GM12801 (cell line): Measurements from ENCODE around the gene NFATC2.

Source experiments
- TF ChIP-seq, protein P1 (sequence below): IDR thresholded peaks from one replicate; pipeline ENCODE4 v1.5.1; 2011; ENCODE audit warnings: control low read depth; ENCODE audit not compliant: insufficient read length; ENCODE audit errors: extremely low read depth

Gene NFATC2

GRCh38 chr20:51560550-51561307 is 18.2 kb upstream of the NFATC2 start:
- TF ChIP-seq, protein P1, sequence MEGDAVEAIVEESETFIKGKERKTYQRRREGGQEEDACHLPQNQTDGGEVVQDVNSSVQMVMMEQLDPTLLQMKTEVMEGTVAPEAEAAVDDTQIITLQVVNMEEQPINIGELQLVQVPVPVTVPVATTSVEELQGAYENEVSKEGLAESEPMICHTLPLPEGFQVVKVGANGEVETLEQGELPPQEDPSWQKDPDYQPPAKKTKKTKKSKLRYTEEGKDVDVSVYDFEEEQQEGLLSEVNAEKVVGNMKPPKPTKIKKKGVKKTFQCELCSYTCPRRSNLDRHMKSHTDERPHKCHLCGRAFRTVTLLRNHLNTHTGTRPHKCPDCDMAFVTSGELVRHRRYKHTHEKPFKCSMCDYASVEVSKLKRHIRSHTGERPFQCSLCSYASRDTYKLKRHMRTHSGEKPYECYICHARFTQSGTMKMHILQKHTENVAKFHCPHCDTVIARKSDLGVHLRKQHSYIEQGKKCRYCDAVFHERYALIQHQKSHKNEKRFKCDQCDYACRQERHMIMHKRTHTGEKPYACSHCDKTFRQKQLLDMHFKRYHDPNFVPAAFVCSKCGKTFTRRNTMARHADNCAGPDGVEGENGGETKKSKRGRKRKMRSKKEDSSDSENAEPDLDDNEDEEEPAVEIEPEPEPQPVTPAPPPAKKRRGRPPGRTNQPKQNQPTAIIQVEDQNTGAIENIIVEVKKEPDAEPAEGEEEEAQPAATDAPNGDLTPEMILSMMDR: no peak

DNA sequence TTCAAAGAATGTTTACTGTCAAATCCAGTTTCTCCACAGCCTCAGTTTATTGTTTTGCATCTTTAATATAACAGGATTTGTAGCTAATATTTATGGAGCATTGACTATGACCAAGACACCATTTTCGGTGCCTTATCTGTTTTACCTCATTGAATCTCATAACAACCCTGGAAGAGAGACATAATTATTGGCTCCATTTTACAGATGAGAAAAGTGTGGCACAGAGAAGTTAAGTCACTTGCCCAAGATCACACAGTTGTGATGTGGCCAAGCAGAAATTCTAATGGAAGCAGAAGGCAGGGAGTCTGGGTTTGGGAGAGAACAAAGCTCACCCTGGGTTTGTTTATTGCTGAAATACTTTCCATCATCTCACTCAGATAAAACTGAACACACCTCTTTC is 17.5 kb upstream of the NFATC2 start:
- TF ChIP-seq, protein P1: no peak

DNA sequence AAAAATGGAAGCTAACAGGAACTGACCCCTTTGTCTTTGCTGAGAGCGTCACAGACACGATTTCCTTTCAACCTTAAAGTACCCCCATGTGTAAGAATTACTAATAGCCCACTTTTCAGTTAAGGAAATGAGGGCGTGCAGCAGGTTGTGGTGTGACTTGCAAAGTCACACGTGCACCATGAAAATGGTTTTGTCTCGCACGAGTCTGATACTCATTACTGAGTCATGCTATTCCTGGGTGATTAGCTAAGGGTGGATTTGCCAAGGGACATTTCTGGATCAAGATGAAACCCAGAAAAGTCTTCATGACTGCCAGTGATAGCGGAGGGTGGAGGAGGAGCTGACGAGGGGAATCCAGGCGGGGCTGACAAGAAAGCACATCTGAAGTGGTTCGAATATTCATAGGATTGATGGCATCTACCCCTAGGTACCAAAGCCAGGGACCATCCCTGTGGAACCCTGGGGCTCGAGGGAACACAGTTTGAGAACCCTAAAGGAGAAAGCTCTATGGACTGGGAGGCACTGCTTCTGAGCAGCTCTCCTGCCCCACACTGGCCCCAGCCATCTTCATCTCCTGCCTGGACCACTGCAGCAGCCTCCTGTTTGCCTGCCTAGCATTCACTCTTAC is 12.1 kb upstream of the NFATC2 start:
- TF ChIP-seq, protein P1: no peak

DNA sequence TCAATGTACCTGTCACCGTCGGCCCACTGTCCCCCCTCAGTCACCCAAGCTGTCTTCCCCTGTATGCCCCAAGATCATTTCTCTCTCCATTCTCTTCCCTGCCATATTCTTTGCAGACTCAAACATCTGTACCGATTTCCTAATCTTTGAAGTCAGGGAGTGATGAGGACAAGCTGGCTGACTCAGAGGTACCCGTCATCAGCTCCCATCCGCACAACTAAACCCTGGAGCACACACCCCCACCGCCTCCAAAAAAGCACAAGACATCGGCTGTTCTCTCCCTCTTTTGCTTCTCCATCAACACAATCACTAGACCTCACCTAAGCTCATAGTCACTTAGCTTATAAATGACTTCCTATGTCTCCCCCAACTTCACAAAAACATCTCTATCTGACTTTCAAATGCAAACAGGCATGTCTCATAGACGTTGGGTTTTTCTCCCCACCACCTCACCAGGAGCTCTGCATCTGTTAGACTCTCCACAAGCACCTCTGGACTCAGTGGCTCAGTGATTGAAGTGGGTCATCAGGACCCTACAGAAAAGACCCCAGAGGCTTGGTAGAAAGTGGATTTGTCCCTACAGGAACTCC is 11.5 kb upstream of the NFATC2 start:
- TF ChIP-seq, protein P1: no peak

- TF ChIP-seq, protein P1: no peak
Observed at GRCh38 chr20:51551186-51551585, 8.7 kb upstream of the NFATC2 start.

DNA sequence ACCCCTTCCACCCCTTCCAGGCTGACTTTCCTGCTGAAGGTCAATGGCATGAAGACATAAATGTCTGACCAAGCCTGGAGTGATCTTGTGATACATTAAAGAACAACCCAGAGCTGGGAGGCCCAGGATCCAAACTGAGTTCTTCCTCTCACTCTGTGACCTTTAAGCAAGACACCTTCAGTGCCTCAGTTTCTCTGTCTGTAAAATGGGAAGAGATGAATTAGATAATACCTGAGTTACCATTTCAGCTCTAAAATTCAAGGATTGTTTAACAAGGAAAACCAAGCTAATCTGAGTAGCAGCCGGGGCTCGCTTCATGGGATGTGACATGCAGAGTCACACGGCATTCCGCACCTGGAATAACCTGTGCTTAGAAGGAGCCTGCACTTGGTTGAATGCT is 7.0 kb upstream of the NFATC2 start:
- TF ChIP-seq, protein P1: no peak

DNA sequence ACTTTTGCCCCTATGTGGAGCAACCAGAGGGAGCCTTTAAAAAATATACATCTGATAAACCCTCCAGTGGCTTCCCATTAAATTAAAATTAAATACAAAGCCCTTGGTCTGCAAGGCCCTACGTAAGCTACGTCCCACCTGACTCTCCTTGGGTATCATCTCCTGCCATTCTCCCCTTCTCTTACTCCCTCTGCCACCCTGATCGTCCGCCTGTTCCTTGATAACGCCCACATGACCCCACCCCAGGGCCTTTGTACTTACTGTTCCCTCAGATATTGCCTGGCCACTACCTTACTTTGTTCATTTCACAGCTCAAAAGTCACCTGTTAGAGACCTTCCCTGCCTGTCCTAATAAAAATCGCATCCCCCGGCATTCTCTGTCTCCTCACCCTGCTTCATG is 5.4 kb upstream of the NFATC2 start:
- TF ChIP-seq, protein P1: no peak
